UCSD-AML1 (cell line): ENCODE data around the gene CYP26C1.

Experiments used
- DNase-seq: peaks from one replicate; lab custom pipeline; 2025; ENCODE audit not compliant: unreplicated experiment; lab: John Stamatoyannopoulos, UW

CYP26C1 gene

DNA sequence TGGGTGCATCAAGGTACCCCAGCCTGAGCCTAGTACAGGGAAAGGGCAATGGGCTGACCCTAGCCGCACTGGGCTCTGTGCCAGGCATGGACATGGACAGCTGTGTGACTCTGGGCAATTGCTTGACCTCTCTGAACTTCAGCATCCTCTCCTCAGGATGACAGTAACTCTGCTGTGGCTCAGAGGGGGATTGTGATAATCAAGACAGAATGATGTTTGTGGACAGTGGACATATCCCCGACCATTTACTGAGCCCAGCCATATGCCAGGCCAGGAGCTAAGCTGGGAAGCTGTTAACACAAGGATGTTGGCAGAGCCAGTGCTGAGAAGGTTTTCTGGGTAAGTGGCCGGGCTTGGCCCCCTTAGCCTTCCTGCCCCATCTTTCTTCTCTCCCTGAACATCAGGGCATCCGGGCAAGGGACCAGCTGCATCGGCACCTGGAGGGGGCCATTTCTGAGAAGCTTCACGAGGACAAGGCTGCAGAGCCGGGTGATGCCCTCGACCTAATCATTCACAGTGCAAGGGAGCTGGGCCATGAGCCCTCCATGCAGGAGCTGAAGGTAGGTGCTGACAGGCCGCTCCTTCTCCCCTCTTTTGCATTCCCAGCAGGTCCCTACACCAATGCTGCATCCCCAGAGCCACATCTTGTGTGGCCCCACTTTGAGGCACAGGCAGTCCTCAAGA, 3.5 kb downstream of the CYP26C1 start:
- DNase-seq: no peak

DNA sequence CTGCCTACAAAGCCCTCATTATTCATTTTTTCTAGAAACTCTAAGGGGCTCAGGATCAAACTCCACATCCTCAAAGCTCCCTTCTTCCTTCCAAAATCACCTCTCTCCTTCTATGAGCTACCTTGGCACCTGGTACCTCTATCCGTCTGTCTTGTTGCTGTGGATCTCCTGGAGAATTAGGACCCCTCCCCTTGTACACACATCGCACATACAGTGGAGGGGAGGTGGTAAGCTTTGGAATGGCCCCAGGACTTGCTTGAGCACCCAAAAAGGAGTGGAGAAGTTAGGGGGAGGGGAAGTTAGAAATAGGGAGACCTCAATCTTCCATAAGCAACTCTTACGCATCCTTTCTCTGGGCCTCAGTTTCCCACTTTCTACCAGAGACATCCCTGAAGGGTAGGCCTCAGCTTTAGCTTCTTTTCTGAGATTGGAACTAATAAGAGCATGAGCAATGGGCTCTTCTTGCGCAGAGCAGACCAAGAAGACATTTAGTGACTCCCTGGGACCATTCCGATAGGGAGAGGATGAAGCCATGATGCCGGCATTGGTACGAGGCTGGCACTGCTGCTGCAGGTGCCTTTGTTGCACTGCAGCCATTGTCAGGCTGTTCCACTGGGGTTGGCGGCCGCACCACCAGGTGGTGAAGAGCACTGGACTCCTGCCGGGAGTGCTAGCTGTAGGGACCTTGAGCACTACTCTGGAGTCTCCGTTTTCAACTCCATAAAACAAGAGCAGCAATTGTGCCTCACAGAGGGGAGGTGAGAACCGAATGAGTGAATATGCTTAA, 4.5 kb downstream of the CYP26C1 start:
- DNase-seq: no peak

DNA sequence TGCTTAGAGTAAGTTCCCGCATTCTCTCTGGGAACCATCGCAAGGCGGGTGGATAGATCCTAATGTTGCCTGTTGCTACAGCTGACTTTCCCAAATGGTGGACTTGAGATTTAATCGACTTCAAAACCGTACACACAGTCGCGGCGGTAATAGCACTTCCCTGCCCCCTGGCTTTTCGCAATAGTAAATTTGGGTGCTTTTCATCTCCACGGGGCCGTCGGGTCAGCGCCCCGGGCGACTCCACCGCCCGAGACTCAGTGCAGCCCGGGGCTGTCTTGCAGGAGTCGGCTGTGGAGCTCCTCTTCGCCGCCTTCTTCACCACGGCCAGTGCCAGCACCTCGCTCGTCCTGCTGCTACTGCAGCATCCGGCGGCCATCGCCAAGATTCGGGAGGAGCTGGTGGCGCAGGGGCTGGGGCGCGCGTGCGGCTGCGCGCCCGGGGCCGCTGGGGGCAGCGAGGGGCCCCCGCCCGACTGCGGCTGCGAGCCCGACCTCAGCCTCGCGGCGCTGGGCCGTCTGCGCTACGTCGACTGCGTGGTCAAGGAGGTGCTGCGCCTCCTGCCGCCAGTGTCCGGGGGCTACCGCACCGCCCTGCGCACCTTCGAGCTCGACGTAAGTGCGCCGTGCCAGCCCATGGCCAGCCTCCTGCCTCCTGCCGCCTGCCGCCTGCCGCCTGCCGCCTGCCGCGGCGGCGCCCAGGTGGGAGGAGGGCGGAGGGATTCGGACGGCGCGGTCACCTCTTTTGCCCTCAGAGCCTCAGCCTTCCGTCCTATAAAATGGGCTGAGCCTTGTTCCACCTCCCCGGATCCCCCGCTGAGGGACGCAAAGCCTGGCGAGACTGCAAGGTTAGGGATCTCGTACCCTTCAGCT, 5.3 kb downstream of the CYP26C1 start:
- no peak for DNase-seq

DNA sequence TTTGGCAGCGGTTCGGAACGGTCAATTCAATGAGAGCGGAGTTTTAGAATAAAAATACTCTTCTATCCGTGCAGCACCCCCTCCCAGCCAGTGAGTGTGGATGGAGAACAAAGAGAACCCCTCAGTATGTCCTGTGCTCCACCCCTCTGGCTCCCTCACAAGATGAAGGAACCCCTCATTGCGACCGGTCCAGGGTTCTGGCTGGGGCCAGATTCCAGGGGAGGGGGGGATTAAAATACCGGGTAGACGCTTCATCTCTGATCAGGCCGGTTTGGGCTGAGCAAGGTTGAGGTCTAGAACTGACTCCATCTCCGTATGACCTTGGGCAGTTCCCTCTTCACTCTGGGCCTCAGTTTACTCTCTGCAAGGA, 5.9 kb downstream of the CYP26C1 start:
- DNase-seq: no peak

DNA sequence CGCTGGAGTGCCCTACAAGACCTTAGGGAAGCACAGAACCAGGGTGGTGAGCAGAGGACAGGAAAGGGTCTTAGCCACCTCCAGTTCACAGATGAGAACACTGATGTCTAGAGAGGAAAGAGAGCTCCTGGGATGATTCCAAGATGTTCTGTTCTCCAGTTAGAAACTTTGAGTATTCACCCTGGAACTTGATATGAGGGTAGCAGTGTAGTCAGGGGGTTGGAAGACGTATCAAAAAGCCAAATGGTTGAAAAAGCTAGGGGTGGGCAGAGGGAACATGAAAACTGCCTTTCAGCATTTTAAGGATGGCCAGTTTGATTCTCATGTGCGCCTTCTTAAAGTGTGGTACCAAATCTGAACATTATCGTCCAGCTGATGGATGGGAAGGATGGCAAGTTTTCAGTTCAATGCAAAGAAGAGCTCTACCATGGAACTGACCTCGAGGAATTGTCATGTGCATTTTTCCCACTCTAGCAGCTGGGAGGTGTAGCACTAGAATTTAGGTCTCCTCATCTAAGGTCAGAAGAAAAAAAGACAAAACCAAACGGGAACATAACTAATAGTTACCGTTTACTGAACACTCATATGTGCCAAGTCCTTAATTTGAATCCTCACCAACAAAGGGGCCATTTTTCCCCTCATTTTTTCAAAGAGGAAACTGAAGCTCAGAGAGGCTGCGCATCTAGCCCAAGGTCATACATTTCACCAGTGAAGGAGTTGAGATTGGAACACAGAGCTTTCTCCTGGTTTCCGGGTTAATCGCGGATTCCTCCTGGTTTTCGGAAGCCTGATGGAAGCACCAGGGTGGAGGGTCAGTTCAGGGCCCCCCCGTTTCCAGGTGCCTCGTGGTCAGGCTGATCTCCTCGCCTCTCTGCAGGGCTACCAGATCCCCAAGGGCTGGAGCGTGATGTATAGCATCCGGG, 7.1 kb downstream of the CYP26C1 start:
- DNase-seq: no peak

DNA sequence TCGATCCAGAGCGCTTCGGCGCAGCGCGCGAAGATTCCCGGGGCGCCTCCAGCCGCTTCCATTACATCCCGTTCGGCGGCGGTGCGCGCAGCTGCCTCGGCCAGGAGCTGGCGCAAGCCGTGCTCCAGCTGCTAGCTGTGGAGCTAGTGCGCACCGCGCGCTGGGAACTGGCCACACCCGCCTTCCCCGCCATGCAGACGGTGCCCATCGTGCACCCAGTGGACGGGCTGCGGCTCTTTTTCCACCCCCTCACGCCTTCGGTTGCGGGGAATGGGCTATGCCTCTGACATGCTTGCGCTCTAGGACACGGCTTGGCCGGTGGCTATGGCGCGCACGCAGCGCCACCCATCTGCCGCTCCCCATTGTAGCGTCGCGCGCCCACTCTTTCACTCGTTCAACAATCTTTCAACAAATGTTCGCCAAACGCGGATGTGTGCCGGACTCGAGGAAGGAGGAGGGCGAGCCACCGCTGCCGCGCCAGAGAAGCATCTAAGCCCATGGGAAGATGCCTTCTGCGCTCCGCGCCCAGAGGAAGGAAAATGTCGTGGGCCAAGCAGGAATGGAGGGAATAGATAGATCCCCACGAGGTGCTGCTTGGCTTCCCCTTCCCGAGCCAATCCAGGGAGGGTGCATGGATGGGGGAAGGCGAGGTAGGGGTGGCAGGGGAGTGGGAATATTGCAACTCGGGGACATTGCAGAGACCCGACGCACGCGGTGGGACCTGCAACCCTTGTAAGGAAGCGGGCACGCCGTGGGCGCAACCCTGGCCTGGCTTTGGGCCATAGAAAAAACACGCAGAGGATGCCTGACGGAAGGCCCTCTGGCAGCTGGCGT, 8.0 kb downstream of the CYP26C1 start:
- DNase-seq: no peak

DNA sequence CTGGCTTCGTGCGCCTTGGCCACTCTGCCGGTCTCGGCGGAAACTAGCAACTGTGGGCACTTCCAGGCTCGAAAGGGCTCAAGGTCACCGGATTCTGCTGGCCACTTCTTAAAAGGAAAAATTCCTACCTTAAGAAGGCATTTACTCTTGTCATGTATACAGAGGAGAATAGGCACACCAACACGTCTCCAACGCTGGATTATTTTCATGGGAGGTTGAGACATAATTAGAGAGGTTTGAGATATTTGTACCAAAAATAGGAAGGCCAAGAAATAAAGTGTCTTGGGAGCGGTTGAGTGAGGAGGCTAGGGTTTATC, 8.6 kb downstream of the CYP26C1 start:
- DNase-seq: no peak

DNA sequence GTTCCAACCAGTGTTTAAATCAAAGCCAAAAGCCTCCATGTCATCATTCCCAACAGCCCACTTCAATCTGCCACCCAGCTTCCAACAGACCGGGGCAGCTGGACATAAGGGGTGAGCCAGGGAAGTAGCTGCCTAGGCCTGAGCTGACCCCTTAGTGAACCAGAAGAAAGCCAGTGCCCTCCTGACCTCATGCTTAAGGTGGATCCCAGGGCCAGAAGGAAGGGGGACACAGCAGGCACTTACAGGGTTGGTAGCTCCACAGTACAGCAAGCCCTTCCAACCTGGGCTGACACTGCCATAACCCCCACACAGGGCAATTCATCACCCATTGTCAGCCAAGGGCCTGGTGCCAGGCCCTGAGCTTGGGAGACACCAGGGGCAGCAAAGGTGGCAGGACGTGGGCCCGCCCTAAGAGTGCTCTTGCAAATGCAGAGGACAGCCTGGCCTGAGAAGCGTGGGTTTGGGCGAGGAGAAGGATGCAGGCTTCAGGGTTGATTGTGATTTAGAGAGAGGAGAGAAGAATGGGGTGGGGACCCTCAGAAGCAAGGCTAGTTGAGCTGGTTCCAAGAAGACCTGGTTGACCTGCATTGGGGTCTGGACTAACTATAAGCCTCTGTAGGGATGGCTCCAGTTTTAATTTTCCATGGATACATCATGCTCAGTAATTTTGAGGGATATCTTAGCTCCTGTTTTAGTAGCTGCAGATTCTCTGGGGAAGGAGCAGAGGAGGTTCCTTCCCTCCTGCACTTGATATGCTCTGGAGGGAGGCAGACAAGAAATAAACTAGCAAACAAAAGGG, 10.0 kb downstream of the CYP26C1 start:
- DNase-seq: no peak

DNA sequence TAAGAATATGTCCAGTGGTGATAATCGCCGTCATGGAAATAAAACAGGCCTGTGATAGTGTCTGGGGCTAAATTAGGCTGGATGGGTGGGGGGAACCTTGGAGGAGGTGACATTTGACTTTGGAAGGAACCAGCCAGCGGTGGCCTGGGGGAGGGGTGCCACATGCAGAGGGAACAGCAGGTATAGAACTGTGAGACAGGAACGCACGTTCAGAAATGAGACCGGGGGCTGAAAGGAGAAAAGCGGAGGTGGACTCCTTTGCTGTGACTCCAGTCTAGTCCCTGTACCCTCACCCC, 10.5 kb downstream of the CYP26C1 start:
- DNase-seq: no peak

DNA sequence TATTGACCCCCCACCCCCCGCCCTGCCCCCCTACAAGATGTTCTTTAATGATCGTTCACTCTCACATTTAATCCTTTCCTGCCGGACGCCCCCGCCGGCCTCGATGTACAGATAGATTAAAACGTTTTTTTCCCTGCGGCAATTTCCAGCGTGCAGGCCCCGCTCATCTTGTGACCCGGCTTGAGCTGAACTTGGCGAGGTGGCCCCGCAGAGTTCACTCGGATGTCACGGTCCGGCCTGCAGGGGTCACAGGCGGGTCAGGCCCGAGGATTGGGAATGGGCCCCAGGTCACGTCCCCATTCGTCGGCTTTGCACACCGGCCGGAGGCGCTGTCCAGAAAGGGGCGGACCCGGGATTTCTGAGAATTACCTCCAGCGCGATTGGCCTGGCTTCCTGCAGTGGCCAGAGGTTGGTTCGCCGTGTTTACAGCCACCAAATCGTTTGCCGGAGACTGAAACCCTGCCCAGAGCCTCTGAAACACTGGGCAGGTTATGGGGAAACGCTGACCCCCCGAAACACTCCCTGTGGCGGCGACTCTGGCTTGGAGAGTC, 11.2 kb downstream of the CYP26C1 start:
- peak; percentile 73 for DNase-seq

DNA sequence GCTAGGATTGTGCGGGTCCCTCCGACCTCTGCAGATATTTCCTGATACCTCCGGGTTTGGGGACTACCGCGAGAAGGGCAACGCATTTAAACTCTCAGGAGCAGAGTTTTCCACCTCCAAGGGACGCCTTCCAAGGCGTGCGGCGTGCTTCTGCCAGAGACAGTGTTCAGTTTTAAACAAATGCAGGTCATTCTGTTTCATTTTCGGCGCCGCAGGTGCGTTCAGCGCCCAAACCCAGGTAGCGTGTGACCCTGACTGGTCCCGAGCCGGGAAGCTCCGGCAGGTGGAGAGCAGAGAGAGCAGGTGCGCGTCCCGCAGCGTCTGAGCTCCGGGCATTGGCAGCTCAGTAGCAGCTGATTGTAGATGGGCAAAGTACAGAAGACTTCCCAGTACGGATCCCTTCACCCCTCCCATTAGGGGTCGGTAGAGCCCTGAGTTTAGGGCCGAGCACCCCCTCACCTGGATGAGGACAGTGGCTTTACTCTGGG, 11.7 kb downstream of the CYP26C1 start:
- DNase-seq: peak; percentile 51

DNA sequence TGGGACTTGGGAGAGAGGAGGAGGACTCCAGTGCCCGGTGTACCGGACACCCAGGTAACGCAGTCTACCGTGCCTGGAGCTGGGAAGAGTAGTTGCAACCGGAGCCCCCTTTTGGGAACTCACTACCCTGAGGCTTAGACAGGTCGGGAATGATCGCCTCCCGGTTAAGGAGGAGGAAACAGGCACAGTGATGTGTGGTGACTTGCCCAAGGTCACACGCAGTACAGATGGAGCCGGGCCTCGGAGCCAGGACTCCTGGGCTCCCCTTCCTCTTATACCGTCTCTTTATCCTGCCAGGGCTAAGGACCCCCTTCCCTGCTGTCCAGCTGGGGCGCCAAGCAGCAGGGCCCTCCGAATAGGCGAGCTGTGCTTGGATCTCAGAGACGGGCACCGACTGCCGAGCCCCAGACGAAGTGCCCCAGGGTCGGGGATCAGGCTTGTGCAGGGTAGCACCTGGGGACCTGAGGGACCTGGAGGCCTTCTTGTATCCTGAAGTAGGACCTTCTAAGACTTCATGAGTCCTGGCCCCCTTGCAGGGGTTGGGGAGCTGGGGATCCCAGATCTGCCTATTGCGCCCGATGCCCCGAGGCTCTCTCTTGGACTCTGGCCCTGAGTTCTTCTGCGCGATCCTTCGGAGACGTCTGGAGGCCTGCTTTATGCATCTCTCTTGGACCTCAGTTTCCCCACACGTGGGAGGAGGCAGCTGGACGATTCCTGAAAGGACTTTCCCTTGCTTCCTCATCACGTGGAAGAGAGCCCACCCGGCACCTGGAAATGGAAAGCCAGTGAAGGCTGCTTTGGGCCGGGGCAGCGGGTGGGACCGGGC, 12.3 kb downstream of the CYP26C1 start:
- peak; percentile 67 for DNase-seq

DNA sequence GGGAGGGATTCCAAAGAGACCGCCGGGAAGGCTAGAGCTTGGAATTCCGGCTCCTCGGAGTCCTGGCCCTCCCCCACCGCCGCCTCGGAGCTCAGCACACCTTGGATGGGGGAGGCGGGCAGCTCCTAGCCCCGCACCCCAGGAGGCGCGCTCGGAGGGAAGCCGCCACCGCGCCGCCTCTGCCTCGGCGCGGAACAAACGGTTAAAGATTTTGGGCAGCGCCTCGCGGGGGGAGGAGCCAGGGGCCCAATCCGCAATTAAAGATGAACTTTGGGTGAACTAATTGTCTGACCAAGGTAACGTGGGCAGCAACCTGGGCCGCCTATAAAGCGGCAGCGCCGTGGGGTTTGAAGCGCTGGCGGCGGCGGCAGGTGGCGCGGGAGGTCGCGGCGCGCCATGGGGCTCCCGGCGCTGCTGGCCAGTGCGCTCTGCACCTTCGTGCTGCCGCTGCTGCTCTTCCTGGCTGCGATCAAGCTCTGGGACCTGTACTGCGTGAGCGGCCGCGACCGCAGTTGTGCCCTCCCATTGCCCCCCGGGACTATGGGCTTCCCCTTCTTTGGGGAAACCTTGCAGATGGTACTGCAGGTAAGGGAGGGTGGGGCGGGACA, 13.0 kb downstream of the CYP26C1 start, which contains the start of gene CYP26A1:
TSS of gene CYP26A1 (plus strand) at position 355 of the 608 bp plus-strand sequence. CDS start at position 397, 42 bp downstream.
- DNase-seq: peak; percentile 72

DNA sequence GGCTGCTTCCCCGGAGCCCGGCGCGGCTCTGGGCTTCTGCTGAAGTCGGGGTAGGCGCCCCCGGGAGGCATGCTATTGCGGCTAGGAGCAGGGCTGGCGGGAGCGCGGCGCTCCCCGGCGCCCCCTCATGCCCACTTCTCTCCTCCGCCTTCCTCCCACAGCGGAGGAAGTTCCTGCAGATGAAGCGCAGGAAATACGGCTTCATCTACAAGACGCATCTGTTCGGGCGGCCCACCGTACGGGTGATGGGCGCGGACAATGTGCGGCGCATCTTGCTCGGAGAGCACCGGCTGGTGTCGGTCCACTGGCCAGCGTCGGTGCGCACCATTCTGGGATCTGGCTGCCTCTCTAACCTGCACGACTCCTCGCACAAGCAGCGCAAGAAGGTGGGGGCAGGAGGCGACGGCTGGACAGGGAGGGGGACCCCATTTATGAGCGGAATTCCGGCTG, 13.6 kb downstream of the CYP26C1 start:
- peak; percentile 72 for DNase-seq

DNA sequence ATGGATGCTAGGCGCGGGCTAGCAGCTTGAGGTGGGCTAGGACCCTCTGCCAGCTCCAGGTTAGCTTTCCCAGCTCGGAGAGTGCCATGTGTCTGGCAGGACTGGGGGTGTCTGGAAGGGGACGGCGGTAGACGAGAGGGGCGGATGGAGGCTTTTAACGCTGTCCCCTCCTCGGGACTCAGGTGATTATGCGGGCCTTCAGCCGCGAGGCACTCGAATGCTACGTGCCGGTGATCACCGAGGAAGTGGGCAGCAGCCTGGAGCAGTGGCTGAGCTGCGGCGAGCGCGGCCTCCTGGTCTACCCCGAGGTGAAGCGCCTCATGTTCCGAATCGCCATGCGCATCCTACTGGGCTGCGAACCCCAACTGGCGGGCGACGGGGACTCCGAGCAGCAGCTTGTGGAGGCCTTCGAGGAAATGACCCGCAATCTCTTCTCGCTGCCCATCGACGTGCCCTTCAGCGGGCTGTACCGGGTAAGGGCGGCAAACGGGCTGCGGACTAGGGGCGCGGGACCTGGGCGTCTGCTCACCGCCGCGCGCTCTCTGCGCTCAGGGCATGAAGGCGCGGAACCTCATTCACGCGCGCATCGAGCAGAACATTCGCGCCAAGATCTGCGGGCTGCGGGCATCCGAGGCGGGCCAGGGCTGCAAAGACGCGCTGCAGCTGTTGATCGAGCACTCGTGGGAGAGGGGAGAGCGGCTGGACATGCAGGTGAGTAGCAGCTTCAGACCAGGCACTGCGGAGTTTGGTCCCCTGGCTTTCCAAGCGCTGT, 14.2 kb downstream of the CYP26C1 start:
- DNase-seq: peak; percentile 52

DNA sequence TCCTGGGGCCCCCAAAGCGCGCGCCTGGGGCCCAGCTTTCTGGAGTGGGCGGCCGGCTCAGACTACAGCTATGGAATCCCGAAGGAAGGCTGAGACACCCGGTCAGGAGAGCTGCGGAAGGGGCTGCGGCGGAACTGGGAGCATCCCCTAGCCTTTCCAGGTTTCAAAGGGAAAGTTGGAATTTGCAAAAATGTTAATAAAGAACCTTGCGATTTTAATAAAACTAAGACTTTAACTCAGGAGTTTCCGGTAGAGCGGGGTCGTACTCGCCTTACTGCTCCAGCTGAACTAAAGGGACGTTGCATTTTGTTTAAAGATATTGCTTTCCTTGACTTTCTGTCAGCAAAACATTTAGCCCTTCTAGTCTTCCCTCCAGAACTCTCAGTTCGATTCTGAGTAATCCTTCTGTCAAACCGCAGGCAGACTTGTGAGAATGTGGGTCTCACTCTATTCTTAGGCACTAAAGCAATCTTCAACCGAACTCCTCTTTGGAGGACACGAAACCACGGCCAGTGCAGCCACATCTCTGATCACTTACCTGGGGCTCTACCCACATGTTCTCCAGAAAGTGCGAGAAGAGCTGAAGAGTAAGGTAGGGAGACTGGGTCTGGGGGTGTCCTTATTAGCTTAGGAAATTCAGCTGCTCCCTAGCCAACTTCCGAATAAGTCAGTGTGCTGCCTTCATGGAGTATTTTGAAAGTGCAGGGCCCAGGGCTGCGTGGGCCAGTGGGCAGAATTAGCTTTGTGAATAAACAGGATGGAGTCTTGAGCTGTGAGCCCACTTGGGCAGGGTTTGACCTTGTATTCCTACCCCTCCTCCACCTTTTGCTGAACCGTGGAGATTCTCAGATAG, 15.0 kb downstream of the CYP26C1 start:
- peak; percentile 29 for DNase-seq
